ENCODE measurements around the gene LPCAT1. TPM values are rescaled to one million over a fixed set of nuclear protein-coding genes. Genes with fewer than 3 reads are reported as not detected.

LPCAT1 gene
- total and polyA plus RNA-seq, 2 of the 4 experiments (the other 2 are of a cell fraction): 17.7 to 33.6 TPM

DNA sequence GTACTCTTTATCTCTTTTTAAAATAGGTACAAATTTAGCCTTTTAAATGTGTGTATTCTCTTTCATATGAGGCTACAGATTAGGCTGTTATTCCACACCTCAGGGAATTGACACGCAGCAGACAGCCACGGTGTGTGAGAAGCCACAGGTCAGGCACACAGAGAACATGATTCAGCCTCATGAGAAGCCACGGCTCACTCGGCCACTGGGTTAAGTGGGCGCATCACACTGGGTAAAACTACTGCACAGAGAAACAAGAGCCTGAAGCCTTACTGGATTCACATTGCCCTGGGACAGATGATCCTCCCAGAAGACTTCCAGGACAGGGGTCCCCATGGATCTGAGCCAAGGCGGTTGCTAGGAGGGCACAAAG, 28.2 kb downstream of the LPCAT1 start:
- BruUV-seq (replicated peaks): no TSS peak
- Histone ChIP-seq H3K4me3 (ENCODE audit: insufficient read depth, low read depth, low read length) (no peak overlapping the region), H2BK20ac (ENCODE audit: low read depth, low read length) (no peak overlapping the region), H3K14ac (replicated peaks; ENCODE audit: low read depth, low read length) (no peak overlapping the region), H3K23ac (ENCODE audit: low read depth, low read length) (no peak overlapping the region), H2AFZ (replicated peaks; ENCODE audit: low read length, poor library complexity) (no peak overlapping the region), H4K20me1 (ENCODE audit: insufficient read depth, low read length) (peaks cover 57% of the 10 kb centered on the region), H2AK5ac (ENCODE audit: low read depth, low read length) (no peak overlapping the region), H2BK15ac (ENCODE audit: low read depth, low read length) (no peak overlapping the region), H2AK9ac (replicated peaks; ENCODE audit: low read depth, low read length, poor library complexity) (no peak overlapping the region), H3K56ac (ENCODE audit: extremely low read depth, insufficient read depth, low read length) (no peak overlapping the region), H3K27ac (ENCODE audit: insufficient read depth, low read length) (no peak overlapping the region), H3K27me3 (ENCODE audit: control insufficient read depth, insufficient read depth, low read length) (no peaks in the 10 kb centered on the region), H2BK5ac (ENCODE audit: low read depth, low read length, poor library complexity, severe bottlenecking) (no peak overlapping the region), H4K5ac (ENCODE audit: low read depth, low read length) (no peak overlapping the region), H3K9me3 (ENCODE audit: control insufficient read depth, insufficient read depth, low read length) (no peaks in the 10 kb centered on the region), H3K4ac (ENCODE audit: low read depth, low read length) (no peak overlapping the region), H4K8ac (ENCODE audit: low read depth in 2 of 2, low read length in 2 of 2) (no peak overlapping the region), H3K79me1 (ENCODE audit: low read depth in 1 of 2, low read length in 2 of 2) (peaks cover 18 to 35% of the 10 kb centered on the region in 2 experiments), H2BK120ac (ENCODE audit: low read depth, low read length) (no peak overlapping the region), H3K18ac (ENCODE audit: low read depth, low read length) (no peak overlapping the region), H3K4me2 (ENCODE audit: low read depth, low read length) (no peak overlapping the region), H3K36me3 (ENCODE audit: control insufficient read depth, insufficient read depth, low read length) (peaks cover 60% of the 10 kb centered on the region), H3K9me1 (ENCODE audit: insufficient read depth, low read length) (peaks cover 3% of the 10 kb centered on the region; the same call in 1 of the 2 replicates), H3K9ac (ENCODE audit: low read depth, low read length) (no peak overlapping the region), H3K4me1 (ENCODE audit: control insufficient read depth, insufficient read depth, low read length) (no peaks in the 10 kb centered on the region), H4K91ac (ENCODE audit: insufficient read depth, low read depth, low read length) (no peak overlapping the region)
- TF ChIP-seq BHLHE40 (IDR thresholded peaks at IDR 0.05; ENCODE audit: low read depth, low read length) (no peak), NFE2L2 (IDR thresholded peaks at IDR 0.05; ENCODE audit: low read depth, low read length) (no peak), FOS (IDR thresholded peaks at IDR 0.05; ENCODE audit: low read depth, low read length) (no peak), MAFK (IDR thresholded peaks at IDR 0.05; ENCODE audit: low read depth, low read length) (no peak), RFX5 (IDR thresholded peaks at IDR 0.05; ENCODE audit: low read depth, low read length) (no peak), MAZ (IDR thresholded peaks at IDR 0.05; ENCODE audit: borderline replicate concordance, low read depth, low read length) (no peak), MXI1 (IDR thresholded peaks at IDR 0.05; ENCODE audit: borderline replicate concordance, low read depth, low read length) (no peak), RCOR1 (IDR thresholded peaks at IDR 0.05; ENCODE audit: insufficient replicate concordance, low read length) (no peak)
- TF ChIP-seq, protein P1, sequence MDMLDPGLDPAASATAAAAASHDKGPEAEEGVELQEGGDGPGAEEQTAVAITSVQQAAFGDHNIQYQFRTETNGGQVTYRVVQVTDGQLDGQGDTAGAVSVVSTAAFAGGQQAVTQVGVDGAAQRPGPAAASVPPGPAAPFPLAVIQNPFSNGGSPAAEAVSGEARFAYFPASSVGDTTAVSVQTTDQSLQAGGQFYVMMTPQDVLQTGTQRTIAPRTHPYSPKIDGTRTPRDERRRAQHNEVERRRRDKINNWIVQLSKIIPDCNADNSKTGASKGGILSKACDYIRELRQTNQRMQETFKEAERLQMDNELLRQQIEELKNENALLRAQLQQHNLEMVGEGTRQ (IDR thresholded peaks at IDR 0.05; ENCODE audit: low read depth, low read length): no peak
- TF ChIP-seq, protein P2, sequence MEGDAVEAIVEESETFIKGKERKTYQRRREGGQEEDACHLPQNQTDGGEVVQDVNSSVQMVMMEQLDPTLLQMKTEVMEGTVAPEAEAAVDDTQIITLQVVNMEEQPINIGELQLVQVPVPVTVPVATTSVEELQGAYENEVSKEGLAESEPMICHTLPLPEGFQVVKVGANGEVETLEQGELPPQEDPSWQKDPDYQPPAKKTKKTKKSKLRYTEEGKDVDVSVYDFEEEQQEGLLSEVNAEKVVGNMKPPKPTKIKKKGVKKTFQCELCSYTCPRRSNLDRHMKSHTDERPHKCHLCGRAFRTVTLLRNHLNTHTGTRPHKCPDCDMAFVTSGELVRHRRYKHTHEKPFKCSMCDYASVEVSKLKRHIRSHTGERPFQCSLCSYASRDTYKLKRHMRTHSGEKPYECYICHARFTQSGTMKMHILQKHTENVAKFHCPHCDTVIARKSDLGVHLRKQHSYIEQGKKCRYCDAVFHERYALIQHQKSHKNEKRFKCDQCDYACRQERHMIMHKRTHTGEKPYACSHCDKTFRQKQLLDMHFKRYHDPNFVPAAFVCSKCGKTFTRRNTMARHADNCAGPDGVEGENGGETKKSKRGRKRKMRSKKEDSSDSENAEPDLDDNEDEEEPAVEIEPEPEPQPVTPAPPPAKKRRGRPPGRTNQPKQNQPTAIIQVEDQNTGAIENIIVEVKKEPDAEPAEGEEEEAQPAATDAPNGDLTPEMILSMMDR (conservative IDR thresholded peaks at IDR 0.05; ENCODE audit: low read depth, low read length): no peak
- intact Hi-C loops (cut with micrococcal nuclease): no loop called here
- POLR2A ChIA-PET (ENCODE audit: unreplicated experiment): no interaction called here
- 88% methylated on average over 5 of the region's 6 CpGs; no CpG with 5 or more reads in 1 of the 2 experiments for WGBS, 2 experiments (ENCODE audit: extremely low coverage in 2 of 2, insufficient read length in 1 of 2)
- in situ Hi-C loops (cut with MboI; ENCODE audit: low sequenced_read_pairs): no loop called here
- dilution Hi-C loops (cut with HindIII; ENCODE audit: low sequenced_read_pairs, unreplicated experiment): no loop called here
- CTCF ChIA-PET: no interaction called here
- DNase-seq (no peak), ATAC-seq (ENCODE audit: low read depth) (no peak)

Measured in IMR-90 (cell line).